HEK293 (cell line): ENCODE data around the gene ELFN1.

Experiments used
- ZNF274 ChIP-seq, 2 experiments: fragments of 200-500 bp in 1 of 2; fragments of 450-650 bp in 1 of 2; sonication (Bioruptor generic) in 1 of 2; formaldehyde crosslinking in 1 of 2; IDR thresholded peaks; 2 replicates each; pipeline versions ENCODE4 v1.5.1 to v1.6.1; 2014 to 2016; ENCODE audit warnings: borderline replicate concordance in 1 of 2, inconsistent platforms in 1 of 2, low read length in 1 of 2, missing biosample characterization in 1 of 2, missing genetic modification characterization in 1 of 2
- ZNF561 ChIP-seq: fragments of 450-650 bp; IDR thresholded peaks from 2 replicates; pipeline ENCODE4 v1.5.1; 2018; ENCODE audit warnings: missing biosample characterization, missing genetic modification characterization, borderline replicate concordance
- ZNF629 ChIP-seq: fragments of 450-650 bp; formaldehyde crosslinking; IDR thresholded peaks from 2 replicates; pipeline ENCODE4 v1.5.1; 2017; ENCODE audit warnings: missing biosample characterization, missing genetic modification characterization
- ZNF707 ChIP-seq: fragments of 450-650 bp; formaldehyde crosslinking; IDR thresholded peaks from 2 replicates; pipeline ENCODE4 v1.5.1; 2016; ENCODE audit warnings: missing biosample characterization, missing genetic modification characterization
- ZNF830 ChIP-seq: fragments of 450-650 bp; IDR thresholded peaks from 2 replicates; pipeline ENCODE4 v1.5.0; 2018; ENCODE audit warnings: missing biosample characterization, missing genetic modification characterization, low read depth, mild to moderate bottlenecking, moderate library complexity
- TF ChIP-seq, protein P1 (sequence below): fragments of 450-650 bp; formaldehyde crosslinking; IDR thresholded peaks from 2 replicates; pipeline ENCODE4 v1.5.1; 2016; ENCODE audit warnings: missing biosample characterization, missing genetic modification characterization

- TF ChIP-seq ZNF274 (IDR thresholded peaks at IDR 0.05; ENCODE audit: low read length) (no peak), ZNF274 (tag by site-specific recombination; IDR thresholded peaks at IDR 0.05; ENCODE audit: borderline replicate concordance) (no peak), ZNF629 (tag by site-specific recombination) (no peak), ZNF561 (tag by site-specific recombination) (no peak), ZNF830 (tag by site-specific recombination) (no peak), ZNF707 (tag by site-specific recombination) (no peak)
- TF ChIP-seq, protein P1, sequence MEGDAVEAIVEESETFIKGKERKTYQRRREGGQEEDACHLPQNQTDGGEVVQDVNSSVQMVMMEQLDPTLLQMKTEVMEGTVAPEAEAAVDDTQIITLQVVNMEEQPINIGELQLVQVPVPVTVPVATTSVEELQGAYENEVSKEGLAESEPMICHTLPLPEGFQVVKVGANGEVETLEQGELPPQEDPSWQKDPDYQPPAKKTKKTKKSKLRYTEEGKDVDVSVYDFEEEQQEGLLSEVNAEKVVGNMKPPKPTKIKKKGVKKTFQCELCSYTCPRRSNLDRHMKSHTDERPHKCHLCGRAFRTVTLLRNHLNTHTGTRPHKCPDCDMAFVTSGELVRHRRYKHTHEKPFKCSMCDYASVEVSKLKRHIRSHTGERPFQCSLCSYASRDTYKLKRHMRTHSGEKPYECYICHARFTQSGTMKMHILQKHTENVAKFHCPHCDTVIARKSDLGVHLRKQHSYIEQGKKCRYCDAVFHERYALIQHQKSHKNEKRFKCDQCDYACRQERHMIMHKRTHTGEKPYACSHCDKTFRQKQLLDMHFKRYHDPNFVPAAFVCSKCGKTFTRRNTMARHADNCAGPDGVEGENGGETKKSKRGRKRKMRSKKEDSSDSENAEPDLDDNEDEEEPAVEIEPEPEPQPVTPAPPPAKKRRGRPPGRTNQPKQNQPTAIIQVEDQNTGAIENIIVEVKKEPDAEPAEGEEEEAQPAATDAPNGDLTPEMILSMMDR (tag by site-specific recombination): no peak
Measured at GRCh38 chr7:1678571-1679325, 8.7 kb downstream of the ELFN1 start.
